Esophagus squamous epithelium (tissue), 4 donors: ENCODE measurements around the gene ATP5F1D.

ENCODE experiments used
- POLR2A ChIP-seq, 4 donors: fragments of 450-650 bp; IDR thresholded peaks; one replicate each; pipeline ENCODE4 v1.6.1; 2017; ENCODE audit warnings: antibody characterized with exemption in 4 of 4, mild to moderate bottlenecking in 4 of 4, moderate library complexity in 3 of 4
- TF ChIP-seq, protein P1 (sequence below), 6 experiments: fragments of 450-650 bp in 4 of 6; fragments of 200-600 bp in 2 of 6; sonication (generic) in 2 of 6; IDR thresholded peaks; one replicate each; pipeline ENCODE4 v1.5.1; 2016 to 2019; ENCODE audit warnings: antibody characterized with exemption in 6 of 6, mild to moderate bottlenecking in 4 of 6, moderate library complexity in 4 of 6

DNA sequence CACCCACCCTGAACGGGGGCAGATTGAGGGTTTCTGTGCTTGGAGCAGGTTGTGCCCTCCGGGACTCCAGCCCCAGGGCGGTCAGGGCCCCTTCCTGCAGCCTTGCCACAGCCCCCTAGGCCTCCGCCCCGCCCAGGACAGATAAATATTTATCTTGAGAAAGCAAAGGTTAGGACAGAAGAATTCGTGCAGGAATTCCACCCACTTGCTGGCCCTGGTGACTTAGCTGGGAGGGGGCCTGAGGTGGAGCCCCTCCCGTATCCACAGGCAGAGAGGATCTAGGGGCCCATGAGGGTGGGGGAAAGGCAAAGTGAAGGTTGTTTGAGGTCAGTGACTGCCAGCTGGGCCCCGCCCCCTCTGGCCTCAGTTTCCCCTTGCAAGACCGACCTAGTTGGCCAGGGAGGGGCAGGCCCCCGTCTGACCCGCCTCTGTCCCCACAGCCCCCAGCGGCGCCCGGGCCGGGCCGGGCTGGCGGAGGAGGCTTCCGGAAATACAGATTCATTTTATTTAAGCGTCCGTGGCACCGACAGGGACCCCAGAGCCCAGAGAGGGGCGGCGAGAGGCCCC is 12.0 kb downstream of the ATP5F1D start:
- TF ChIP-seq, protein P1, sequence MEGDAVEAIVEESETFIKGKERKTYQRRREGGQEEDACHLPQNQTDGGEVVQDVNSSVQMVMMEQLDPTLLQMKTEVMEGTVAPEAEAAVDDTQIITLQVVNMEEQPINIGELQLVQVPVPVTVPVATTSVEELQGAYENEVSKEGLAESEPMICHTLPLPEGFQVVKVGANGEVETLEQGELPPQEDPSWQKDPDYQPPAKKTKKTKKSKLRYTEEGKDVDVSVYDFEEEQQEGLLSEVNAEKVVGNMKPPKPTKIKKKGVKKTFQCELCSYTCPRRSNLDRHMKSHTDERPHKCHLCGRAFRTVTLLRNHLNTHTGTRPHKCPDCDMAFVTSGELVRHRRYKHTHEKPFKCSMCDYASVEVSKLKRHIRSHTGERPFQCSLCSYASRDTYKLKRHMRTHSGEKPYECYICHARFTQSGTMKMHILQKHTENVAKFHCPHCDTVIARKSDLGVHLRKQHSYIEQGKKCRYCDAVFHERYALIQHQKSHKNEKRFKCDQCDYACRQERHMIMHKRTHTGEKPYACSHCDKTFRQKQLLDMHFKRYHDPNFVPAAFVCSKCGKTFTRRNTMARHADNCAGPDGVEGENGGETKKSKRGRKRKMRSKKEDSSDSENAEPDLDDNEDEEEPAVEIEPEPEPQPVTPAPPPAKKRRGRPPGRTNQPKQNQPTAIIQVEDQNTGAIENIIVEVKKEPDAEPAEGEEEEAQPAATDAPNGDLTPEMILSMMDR (IDR thresholded peaks at IDR 0.05), result no peak
- TF ChIP-seq POLR2A (IDR thresholded peaks at IDR 0.05), result no peak
